Measurements from ENCODE around the gene FCGR1A.
"Not testable (repeated sequence)": the region's sequence is repeated elsewhere in the genome, so short reads cannot be mapped to it uniquely, and the experiment has no call there.

Gene FCGR1A

DNA sequence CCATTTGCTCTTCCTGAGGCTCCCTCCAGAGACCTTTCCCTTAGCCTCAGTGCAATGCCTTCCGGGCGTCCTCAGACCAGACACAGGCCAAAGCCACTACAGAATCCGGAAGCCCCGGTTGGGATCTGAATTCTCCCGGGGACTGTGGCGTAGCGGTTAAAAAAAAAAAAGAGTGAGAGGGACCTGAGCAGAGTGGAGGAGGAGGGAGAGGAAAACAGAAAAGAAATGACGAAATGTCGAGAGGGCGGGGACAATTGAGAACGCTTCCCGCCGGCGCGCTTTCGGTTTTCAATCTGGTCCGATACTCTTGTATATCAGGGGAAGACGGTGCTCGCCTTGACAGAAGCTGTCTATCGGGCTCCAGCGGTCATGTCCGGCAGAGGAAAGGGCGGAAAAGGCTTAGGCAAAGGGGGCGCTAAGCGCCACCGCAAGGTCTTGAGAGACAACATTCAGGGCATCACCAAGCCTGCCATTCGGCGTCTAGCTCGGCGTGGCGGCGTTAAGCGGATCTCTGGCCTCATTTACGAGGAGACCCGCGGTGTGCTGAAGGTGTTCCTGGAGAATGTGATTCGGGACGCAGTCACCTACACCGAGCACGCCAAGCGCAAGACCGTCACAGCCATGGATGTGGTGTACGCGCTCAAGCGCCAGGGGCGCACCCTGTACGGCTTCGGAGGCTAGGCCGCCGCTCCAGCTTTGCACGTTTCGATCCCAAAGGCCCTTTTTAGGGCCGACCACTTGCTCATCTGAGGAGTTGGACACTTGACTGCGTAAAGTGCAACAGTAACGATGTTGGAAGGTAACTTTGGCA lies 50.0 kb downstream of the FCGR1A start:
- not testable (repeated sequence) for DNase-seq (ENCODE audit: low read depth in 2 of 2)

DNA sequence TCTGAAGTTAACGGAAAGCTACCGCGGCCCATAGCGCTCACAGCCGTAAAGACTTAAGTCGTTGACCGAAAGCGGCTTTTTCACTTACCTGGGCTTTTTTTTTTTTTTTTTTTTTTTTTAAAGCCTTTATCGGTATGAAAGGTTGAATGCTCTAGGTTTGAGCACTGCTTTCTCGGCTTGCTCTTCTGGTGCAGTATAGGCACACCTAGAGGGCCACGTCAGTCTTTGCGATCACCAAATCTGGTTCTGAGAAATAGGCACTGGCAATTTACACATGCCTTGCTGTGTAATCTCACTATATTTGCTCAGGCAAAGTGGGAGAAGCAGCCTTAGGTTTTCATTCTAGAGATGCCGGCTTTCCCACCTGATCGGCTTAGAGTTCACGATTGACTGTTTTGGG lies 50.6 kb downstream of the FCGR1A start:
- DNase-seq (ENCODE audit: low read depth in 2 of 2): not testable (repeated sequence)

GRCh38 chr1:149841149-149841548 lies 58.7 kb downstream of the FCGR1A start:
- DNase-seq (ENCODE audit: low read depth in 2 of 2): not testable (repeated sequence)
